PC-9 (cell line): ENCODE results near the gene PLA2G4A. TPM values are rescaled to one million over a fixed set of nuclear protein-coding genes. Genes with fewer than 3 reads are reported as not detected.
A peak's percentile ranks its signal among the peaks of the same experiment; 100 is the strongest.

Experiments used
- BruUV-seq: library from RNA; stranded (reverse); fragments of 400-500 nt; replicated peaks from 2 replicates; lab custom pipeline; 2021; lab: Mats Ljungman, UMichigan
- CTCF ChIA-PET: fragments of 300-600 bp; sonication (Branson Sonifier 250); formaldehyde crosslinking; loops from one replicate; lab custom pipeline; 2022; ENCODE audit warnings: antibody characterized with exemption; lab: Charles Lee
- POLR2A ChIA-PET: fragments of 300-600 bp; sonication (Branson Sonifier 250); formaldehyde crosslinking; loops from one replicate; lab custom pipeline; 2022; ENCODE audit warnings: antibody characterized with exemption; ENCODE audit not compliant: unreplicated experiment; lab: Charles Lee
- DNase-seq, 2 experiments: peaks; one replicate each; pipeline versions ENCODE4 v3.0.0 to v3.0.0-alpha.2; 2015 to 2022; ENCODE audit warnings: mixed read lengths in 1 of 2
- H2AFZ ChIP-seq: fragments of 200-600 bp; sonication (generic); 2 replicates; pipeline ENCODE4 v1.8.1; 2017; ENCODE audit warnings: antibody characterized with exemption
- H3F3A ChIP-seq: fragments of 200-600 bp; sonication (generic); 2 replicates; pipeline ENCODE4 v1.8.1; 2017; ENCODE audit warnings: antibody characterized with exemption, mild to moderate bottlenecking, low read depth; ENCODE audit not compliant: insufficient read depth
- H3K27ac ChIP-seq: fragments of 200-600 bp; sonication (generic); 2 replicates; pipeline ENCODE4 v1.6.1; 2016; ENCODE audit warnings: mixed run types
- H3K27me3 ChIP-seq: fragments of 200-600 bp; sonication (generic); 2 replicates; pipeline ENCODE4 v1.6.1; 2016; ENCODE audit warnings: low read depth, mixed run types; ENCODE audit not compliant: insufficient read depth
- H3K36me3 ChIP-seq: fragments of 200-600 bp; sonication (generic); 2 replicates; pipeline ENCODE4 v1.6.1; 2016; ENCODE audit warnings: low read depth, mixed run types
- H3K4me1 ChIP-seq: fragments of 200-600 bp; sonication (generic); replicated peaks from 2 replicates; pipeline ENCODE4 v1.6.1; 2016; ENCODE audit warnings: mixed run types; ENCODE audit not compliant: insufficient read depth
- H3K4me2 ChIP-seq: fragments of 200-600 bp; sonication (generic); 2 replicates; pipeline ENCODE4 v1.6.1; 2017; ENCODE audit warnings: mixed run types
- H3K4me3 ChIP-seq: fragments of 200-600 bp; sonication (generic); 2 replicates; pipeline ENCODE4 v1.6.1; 2016; ENCODE audit warnings: mixed run types
- H3K79me2 ChIP-seq: fragments of 200-600 bp; sonication (generic); 2 replicates; pipeline ENCODE4 v1.6.1; 2017; ENCODE audit warnings: low read depth, mixed run types
- H3K9me2 ChIP-seq: fragments of 200-600 bp; sonication (generic); 2 replicates; pipeline ENCODE4 v1.8.1; 2017; ENCODE audit warnings: mild to moderate bottlenecking; ENCODE audit not compliant: insufficient read depth
- H3K9me3 ChIP-seq: fragments of 200-600 bp; sonication (generic); 2 replicates; pipeline ENCODE4 v1.8.1; 2016; ENCODE audit warnings: low read depth; ENCODE audit not compliant: insufficient read depth
- H4K20me1 ChIP-seq: fragments of 200-600 bp; sonication (generic); 2 replicates; pipeline ENCODE4 v1.8.1; 2017; ENCODE audit not compliant: insufficient read depth
- EZH2 ChIP-seq: fragments of 200-600 bp; sonication (generic); IDR thresholded peaks from 2 replicates; pipeline ENCODE4 v1.8.0; 2017; ENCODE audit warnings: antibody characterized with exemption, low read depth
- intact Hi-C: fragments of 100-400 bp; cut with micrococcal nuclease; formaldehyde crosslinking; loops from one replicate; pipeline ENCODE4 v1.10.0; 2022; ENCODE audit not compliant: unreplicated experiment
- total RNA-seq: library from RNA; stranded (reverse); gene quantifications from 2 replicates; pipeline ENCODE4 v1.2.3, GENCODE V29; 2021
- TF ChIP-seq, protein P1 (sequence below): fragments of 200-600 bp; sonication (generic); conservative IDR thresholded peaks from 2 replicates; pipeline ENCODE4 v1.6.1; 2017; ENCODE audit warnings: mixed run types, antibody characterized with exemption, mild to moderate bottlenecking, moderate library complexity

Gene PLA2G4A
- total RNA-seq, 1 experiment from 2014 or later, result 3.3 TPM

- no peaks in the 10 kb centered on the region for H3K9me2 ChIP-seq
- peak; percentile 57 to 64 for DNase-seq
- BruUV-seq, result no TSS peak
- H3K4me1 ChIP-seq, result 0 out of 2 replicates have a peak, but pooled peaks cover 7% of the 10 kb centered on the region
- H3K4me3 ChIP-seq, result no peak overlapping the region
- no peaks in the 10 kb centered on the region for H3K27me3 ChIP-seq
- H3K27ac ChIP-seq, result no peak overlapping the region
- H2AFZ ChIP-seq, result no peak overlapping the region
- no peak overlapping the region for H3K4me2 ChIP-seq
- ChIA-PET POLR2A (no interaction called here), CTCF (interaction anchor here (0.5 to 1.0 kb wide), 2 partner anchors 14 to 576 kb away, joined by 3 to 4 read pairs; partner anchors contain the start of gene TPR)
- H3K36me3 ChIP-seq, result no peaks in the 10 kb centered on the region
- no peaks in the 10 kb centered on the region for H3F3A ChIP-seq
- H4K20me1 ChIP-seq, result no peaks in the 10 kb centered on the region
- H3K9me3 ChIP-seq, result no peaks in the 10 kb centered on the region
- TF ChIP-seq, protein P1, sequence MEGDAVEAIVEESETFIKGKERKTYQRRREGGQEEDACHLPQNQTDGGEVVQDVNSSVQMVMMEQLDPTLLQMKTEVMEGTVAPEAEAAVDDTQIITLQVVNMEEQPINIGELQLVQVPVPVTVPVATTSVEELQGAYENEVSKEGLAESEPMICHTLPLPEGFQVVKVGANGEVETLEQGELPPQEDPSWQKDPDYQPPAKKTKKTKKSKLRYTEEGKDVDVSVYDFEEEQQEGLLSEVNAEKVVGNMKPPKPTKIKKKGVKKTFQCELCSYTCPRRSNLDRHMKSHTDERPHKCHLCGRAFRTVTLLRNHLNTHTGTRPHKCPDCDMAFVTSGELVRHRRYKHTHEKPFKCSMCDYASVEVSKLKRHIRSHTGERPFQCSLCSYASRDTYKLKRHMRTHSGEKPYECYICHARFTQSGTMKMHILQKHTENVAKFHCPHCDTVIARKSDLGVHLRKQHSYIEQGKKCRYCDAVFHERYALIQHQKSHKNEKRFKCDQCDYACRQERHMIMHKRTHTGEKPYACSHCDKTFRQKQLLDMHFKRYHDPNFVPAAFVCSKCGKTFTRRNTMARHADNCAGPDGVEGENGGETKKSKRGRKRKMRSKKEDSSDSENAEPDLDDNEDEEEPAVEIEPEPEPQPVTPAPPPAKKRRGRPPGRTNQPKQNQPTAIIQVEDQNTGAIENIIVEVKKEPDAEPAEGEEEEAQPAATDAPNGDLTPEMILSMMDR, result no peak
- no peak for TF ChIP-seq EZH2
- H3K79me2 ChIP-seq, result no peaks in the 10 kb centered on the region
- intact Hi-C loops, result no loop called here
Measured at GRCh38 chr1:186950547-186950946, 121.8 kb downstream of the PLA2G4A start.

DNA sequence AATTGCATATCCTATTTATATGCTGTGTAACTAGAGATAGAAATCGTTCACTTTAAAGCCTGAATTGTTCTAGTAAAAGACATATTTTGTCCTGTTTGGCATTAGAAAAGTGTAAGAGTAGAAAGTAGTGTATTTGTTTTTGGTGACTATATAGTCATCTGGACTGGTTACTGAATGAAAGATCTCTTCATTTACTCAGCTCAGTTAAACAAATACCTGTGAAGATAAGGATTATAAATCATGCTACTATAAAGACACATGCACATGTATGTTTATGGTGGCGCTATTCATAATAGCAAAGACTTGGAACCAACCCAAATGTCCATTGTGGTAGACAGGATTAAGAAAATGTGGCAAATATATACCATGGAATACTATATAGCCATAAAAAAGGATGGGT is 125.1 kb downstream of the PLA2G4A start:
- BruUV-seq, result no TSS peak
- Histone ChIP-seq H3K4me1 (0 out of 2 replicates have a peak, but pooled peaks cover 7% of the 10 kb centered on the region), H4K20me1 (no peaks in the 10 kb centered on the region), H3K4me3 (no peak overlapping the region), H3K9me2 (no peaks in the 10 kb centered on the region), H3K36me3 (no peaks in the 10 kb centered on the region), H3K4me2 (no peak overlapping the region), H3K27ac (no peak overlapping the region), H2AFZ (no peak overlapping the region), H3K9me3 (no peaks in the 10 kb centered on the region), H3K27me3 (no peaks in the 10 kb centered on the region), H3K79me2 (no peaks in the 10 kb centered on the region), H3F3A (no peaks in the 10 kb centered on the region)
- ChIA-PET POLR2A (no interaction called here), CTCF (no interaction called here)
- intact Hi-C loops, result no loop called here
- TF ChIP-seq, protein P1, result no peak
- TF ChIP-seq EZH2, result no peak
- no peak for DNase-seq

GRCh38 chr1:186957314-186957713 is 128.6 kb downstream of the PLA2G4A start:
- DNase-seq, result no peak
- Histone ChIP-seq H3K4me3 (no peak overlapping the region), H4K20me1 (no peaks in the 10 kb centered on the region), H3K79me2 (no peaks in the 10 kb centered on the region), H3K4me1 (no peaks in the 10 kb centered on the region), H3K27ac (no peak overlapping the region), H3K4me2 (no peak overlapping the region), H3F3A (no peaks in the 10 kb centered on the region), H3K9me2 (no peaks in the 10 kb centered on the region), H3K27me3 (no peaks in the 10 kb centered on the region), H3K36me3 (no peaks in the 10 kb centered on the region), H2AFZ (peak overlapping the region; percentile 62), H3K9me3 (no peaks in the 10 kb centered on the region)
- intact Hi-C loops, result no loop called here
- TF ChIP-seq, protein P1, result no peak
- no peak for TF ChIP-seq EZH2
- no TSS peak for BruUV-seq
- POLR2A ChIA-PET, result no interaction called here
- CTCF ChIA-PET, result no interaction called here
